Measurements from ENCODE around the gene TMOD2. TPM values are rescaled to one million over a fixed set of nuclear protein-coding genes. Genes with fewer than 3 reads are reported as not detected.

The TMOD2 gene
- total RNA-seq, 4 donors from 2014 or later, result 1.0 to 4.8 (median 2.4) TPM

DNA sequence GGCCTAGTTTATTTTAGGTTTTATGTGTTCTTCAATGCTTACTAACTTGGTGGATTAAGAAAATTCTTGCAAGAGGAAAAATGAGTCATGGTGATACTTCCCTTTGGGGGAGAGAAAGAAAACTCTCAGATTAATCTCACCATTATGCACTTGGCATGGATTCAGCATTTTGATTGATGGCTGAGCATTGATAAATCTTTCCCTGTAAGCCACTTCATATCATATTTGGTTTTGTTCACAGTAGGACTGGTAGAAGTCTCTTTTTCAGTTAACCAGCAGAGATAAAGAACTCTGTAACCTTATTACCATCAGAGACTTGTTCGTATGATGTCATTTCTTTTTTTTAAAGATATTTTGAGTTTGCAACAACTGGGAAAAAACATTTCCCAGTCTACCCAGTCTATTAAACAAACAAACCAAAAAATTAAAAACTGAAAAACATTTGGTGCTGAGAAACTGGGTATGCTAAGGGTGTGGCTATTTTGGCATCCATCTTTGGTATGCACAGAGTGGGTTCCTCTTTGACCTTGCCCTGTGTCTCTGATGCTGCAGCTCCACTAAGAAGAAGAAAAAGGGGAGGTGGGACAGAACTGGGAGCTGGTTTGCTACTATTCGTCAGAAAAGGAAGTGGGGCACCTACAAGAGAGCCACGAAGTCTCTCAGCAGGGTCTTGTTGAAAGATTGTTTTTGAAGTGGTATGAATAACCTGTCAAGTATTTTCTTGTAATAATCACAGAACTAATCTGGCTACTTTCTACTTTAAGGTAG is 95.2 kb downstream of the TMOD2 start:
- no peak overlapping the region for H3K4me3 ChIP-seq
- H3K9me3 ChIP-seq, result no peaks in the 10 kb centered on the region
- TF ChIP-seq, protein P1, sequence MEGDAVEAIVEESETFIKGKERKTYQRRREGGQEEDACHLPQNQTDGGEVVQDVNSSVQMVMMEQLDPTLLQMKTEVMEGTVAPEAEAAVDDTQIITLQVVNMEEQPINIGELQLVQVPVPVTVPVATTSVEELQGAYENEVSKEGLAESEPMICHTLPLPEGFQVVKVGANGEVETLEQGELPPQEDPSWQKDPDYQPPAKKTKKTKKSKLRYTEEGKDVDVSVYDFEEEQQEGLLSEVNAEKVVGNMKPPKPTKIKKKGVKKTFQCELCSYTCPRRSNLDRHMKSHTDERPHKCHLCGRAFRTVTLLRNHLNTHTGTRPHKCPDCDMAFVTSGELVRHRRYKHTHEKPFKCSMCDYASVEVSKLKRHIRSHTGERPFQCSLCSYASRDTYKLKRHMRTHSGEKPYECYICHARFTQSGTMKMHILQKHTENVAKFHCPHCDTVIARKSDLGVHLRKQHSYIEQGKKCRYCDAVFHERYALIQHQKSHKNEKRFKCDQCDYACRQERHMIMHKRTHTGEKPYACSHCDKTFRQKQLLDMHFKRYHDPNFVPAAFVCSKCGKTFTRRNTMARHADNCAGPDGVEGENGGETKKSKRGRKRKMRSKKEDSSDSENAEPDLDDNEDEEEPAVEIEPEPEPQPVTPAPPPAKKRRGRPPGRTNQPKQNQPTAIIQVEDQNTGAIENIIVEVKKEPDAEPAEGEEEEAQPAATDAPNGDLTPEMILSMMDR (IDR thresholded peaks at IDR 0.05 in 4 of 5, conservative IDR thresholded peaks at IDR 0.05 in 1 of 5), result no peak
- TF ChIP-seq POLR2A (IDR thresholded peaks at IDR 0.05), result no peak
- peak overlapping the region in 3 of 4 donors; percentile 4 to 59 (median 41) for H3K27ac ChIP-seq
- in situ Hi-C loops (cut with MboI; ENCODE audit: low sequenced_read_pairs in 4 of 4) (no loop called here), intact Hi-C loops (cut with DNase I; ENCODE audit: low total_unique reads) (no loop called here)
- H3K4me1 ChIP-seq, result peaks cover 24 to 58% of the 10 kb centered on the region in 2 donors
- ATAC-seq (no peak), DNase-seq (no peak)
- H3K27me3 ChIP-seq, result no peaks in the 10 kb centered on the region
- no peaks in the 10 kb centered on the region for H3K36me3 ChIP-seq

DNA sequence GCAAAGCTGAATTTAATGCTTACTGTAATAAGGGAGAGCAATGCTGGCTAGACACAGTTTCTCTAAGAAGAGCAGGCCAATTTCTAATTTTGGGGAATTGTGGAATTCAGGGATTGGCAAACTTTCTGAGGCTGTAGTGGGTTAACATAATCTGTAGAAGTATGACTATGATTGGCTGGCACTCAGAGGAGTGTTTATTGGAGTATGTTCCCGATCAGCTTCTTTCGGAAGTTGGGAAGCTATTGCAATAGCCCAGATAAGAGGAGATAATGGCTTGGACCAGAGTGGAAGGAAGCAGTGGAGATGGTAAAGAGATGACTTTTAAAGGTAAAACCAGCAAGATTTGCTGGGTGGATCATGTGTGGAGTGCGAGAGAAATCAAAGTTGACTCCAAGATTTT is 97.4 kb downstream of the TMOD2 start:
- H3K27ac ChIP-seq, result no peak overlapping the region
- in situ Hi-C loops (cut with MboI; ENCODE audit: low sequenced_read_pairs in 4 of 4), result no loop called here
- DNase-seq, result no peak

DNA sequence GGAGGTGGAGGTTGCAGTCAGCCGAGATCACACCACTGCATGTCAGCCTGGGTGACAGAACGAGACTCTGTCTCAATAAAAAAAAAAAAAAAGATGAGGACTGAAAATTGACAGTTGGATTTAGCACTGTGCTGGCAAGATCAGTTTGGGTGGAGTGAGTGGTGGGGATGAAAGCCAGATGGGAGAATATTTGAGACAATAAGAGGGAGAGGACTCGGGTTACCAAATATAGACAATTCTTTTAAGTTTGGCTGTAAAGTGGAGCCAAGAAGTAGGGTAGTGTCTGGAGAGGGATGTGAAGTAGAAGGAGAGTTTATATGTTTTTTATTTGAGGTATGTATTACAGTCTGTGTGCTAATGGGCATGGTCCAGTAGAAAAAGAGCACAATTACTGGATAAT is 98.5 kb downstream of the TMOD2 start:
- no peak overlapping the region for H3K27ac ChIP-seq
- intact Hi-C loops (cut with DNase I; ENCODE audit: low total_unique reads) (no loop called here), in situ Hi-C loops (cut with MboI; ENCODE audit: low sequenced_read_pairs in 4 of 4) (no loop called here)
- peaks cover 10 to 49% of the 10 kb centered on the region in 2 donors for H3K4me1 ChIP-seq
- H3K27me3 ChIP-seq, result no peaks in the 10 kb centered on the region
- H3K9me3 ChIP-seq, result no peaks in the 10 kb centered on the region
- no peaks in the 10 kb centered on the region for H3K36me3 ChIP-seq
- no peak for DNase-seq
- no peak overlapping the region for H3K4me3 ChIP-seq
- TF ChIP-seq, protein P1 (IDR thresholded peaks at IDR 0.05 in 4 of 5, conservative IDR thresholded peaks at IDR 0.05 in 1 of 5), result no peak
- TF ChIP-seq POLR2A (IDR thresholded peaks at IDR 0.05), result no peak
- ATAC-seq, result no peak

More for the DNA sequence above, 97.4 kb downstream of the TMOD2 start:
- intact Hi-C loops (cut with DNase I; ENCODE audit: low total_unique reads), result no loop called here
- H3K9me3 ChIP-seq, result no peaks in the 10 kb centered on the region
- no peak for ATAC-seq
- H3K4me3 ChIP-seq, result no peak overlapping the region
- H3K36me3 ChIP-seq, result no peaks in the 10 kb centered on the region
- H3K4me1 ChIP-seq, result peaks cover 11 to 53% of the 10 kb centered on the region in 2 donors
- TF ChIP-seq POLR2A (IDR thresholded peaks at IDR 0.05), result no peak
- TF ChIP-seq, protein P1 (IDR thresholded peaks at IDR 0.05 in 4 of 5, conservative IDR thresholded peaks at IDR 0.05 in 1 of 5), result no peak
- H3K27me3 ChIP-seq, result no peaks in the 10 kb centered on the region

DNA sequence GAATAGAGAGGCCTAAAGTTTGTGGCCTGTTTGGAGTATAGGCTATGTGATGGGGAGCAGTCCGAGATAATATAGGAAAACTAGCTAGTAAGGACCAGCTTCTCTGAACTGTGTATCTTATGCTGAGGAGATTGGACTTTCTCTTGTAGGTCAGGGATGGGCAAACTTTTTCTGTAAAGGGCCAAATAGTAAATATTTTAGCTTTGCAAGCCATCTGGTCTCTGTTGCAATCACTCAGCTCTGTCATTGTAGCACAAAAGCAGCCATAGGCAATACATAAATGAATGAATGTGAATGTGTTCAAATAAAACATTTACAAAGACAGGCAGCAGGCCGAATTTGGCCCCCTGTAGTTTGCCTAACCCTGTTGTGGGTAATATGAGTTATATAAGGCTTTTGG is 102.6 kb downstream of the TMOD2 start:
- no peak for DNase-seq
- intact Hi-C loops (cut with DNase I; ENCODE audit: low total_unique reads) (no loop called here), in situ Hi-C loops (cut with MboI; ENCODE audit: low sequenced_read_pairs in 4 of 4) (no loop called here)
- Histone ChIP-seq H3K9me3 (no peaks in the 10 kb centered on the region), H3K36me3 (no peaks in the 10 kb centered on the region), H3K4me3 (no peak overlapping the region), H3K4me1 (peaks cover 0 to 21% of the 10 kb centered on the region in 2 donors), H3K27me3 (no peaks in the 10 kb centered on the region), H3K27ac (no peak overlapping the region)
- ATAC-seq, result no peak
- TF ChIP-seq, protein P1 (IDR thresholded peaks at IDR 0.05 in 4 of 5, conservative IDR thresholded peaks at IDR 0.05 in 1 of 5), result no peak
- no peak for TF ChIP-seq POLR2A (IDR thresholded peaks at IDR 0.05)
